SK-N-SH (cell line): Measurements from ENCODE around the gene CDC123. TPM values are rescaled to one million over a fixed set of nuclear protein-coding genes. Genes with fewer than 3 reads are reported as not detected.

Experiments used
- CTCF ChIA-PET: fragments of 300-600, 350-600 bp; formaldehyde crosslinking; extraction: SDS; loops from one replicate; lab custom pipeline; 2021; lab: Yijun Ruan, JAX
- POLR2A ChIA-PET: fragments of 350-600 bp; sonication (Branson Sonifier 250); formaldehyde crosslinking; extraction: SDS; loops from one replicate; lab custom pipeline; 2020; ENCODE audit warnings: antibody characterized with exemption, inconsistent platforms; lab: Yijun Ruan, JAX
- DNase-seq: peaks from one replicate; pipeline ENCODE4 v3.0.0; 2012
- H2AFZ ChIP-seq: fragments of 200-600 bp; sonication (generic); 2 replicates; pipeline ENCODE4 v1.8.1; 2016; ENCODE audit warnings: antibody characterized with exemption, mild to moderate bottlenecking, low read depth
- H3F3A ChIP-seq: fragments of 200-600 bp; sonication (generic); replicated peaks from 2 replicates; pipeline ENCODE3; 2016; ENCODE audit warnings: antibody characterized with exemption, mild to moderate bottlenecking; ENCODE audit not compliant: insufficient read depth
- H3K27ac ChIP-seq, 2 experiments: fragments of 200-500 bp in 1 of 2; fragments of 200-600 bp in 1 of 2; sonication (Bioruptor generic) in 1 of 2; sonication (generic), shearing (Covaris generic) in 1 of 2; 2 replicates each; pipeline versions ENCODE4 v1.5.1 to v1.6.1; 2014 to 2016; ENCODE audit warnings: low read depth in 2 of 2, inconsistent platforms in 1 of 2, low read length in 1 of 2, mild to moderate bottlenecking in 1 of 2, mixed read lengths in 1 of 2
- H3K27me3 ChIP-seq: fragments of 200-600 bp; sonication (generic), shearing (Covaris generic); 2 replicates; pipeline ENCODE4 v1.6.1; 2016; ENCODE audit warnings: mixed run types; ENCODE audit not compliant: insufficient read depth
- H3K36me3 ChIP-seq, 2 experiments: fragments of 200-500 bp in 1 of 2; fragments of 200-600 bp in 1 of 2; sonication (Bioruptor generic) in 1 of 2; sonication (generic) in 1 of 2; replicated peaks in 1 of 2; 2 replicates each; pipeline versions ENCODE3 to v1.5.1; 2014 to 2016; ENCODE audit warnings: low read length in 1 of 2, mild to moderate bottlenecking in 1 of 2; ENCODE audit not compliant: insufficient read depth in 2 of 2, control insufficient read depth in 1 of 2
- H3K4me1 ChIP-seq, 2 experiments: fragments of 200-500 bp in 1 of 2; fragments of 200-600 bp in 1 of 2; sonication (Bioruptor generic) in 1 of 2; sonication (generic), shearing (Covaris generic) in 1 of 2; 2 replicates each; pipeline versions ENCODE4 v1.5.1 to v1.6.1; 2014 to 2016; ENCODE audit warnings: low read depth in 1 of 2, low read length in 1 of 2, mixed run types in 1 of 2; ENCODE audit not compliant: insufficient read depth in 2 of 2, control insufficient read depth in 1 of 2
- H3K4me2 ChIP-seq: fragments of 200-600 bp; sonication (generic), shearing (Covaris generic); 2 replicates; pipeline ENCODE4 v1.6.1; 2017; ENCODE audit warnings: mixed run types
- H3K4me3 ChIP-seq, 2 experiments: fragments of 200-500 bp in 1 of 2; fragments of 200-600 bp in 1 of 2; sonication (Bioruptor generic) in 1 of 2; sonication (generic), shearing (Covaris generic) in 1 of 2; 2 replicates each; pipeline versions ENCODE4 v1.5.1 to v1.8.1; 2014 to 2016; ENCODE audit warnings: low read depth in 2 of 2, inconsistent platforms in 1 of 2, low read length in 1 of 2, mild to moderate bottlenecking in 1 of 2, mixed read lengths in 1 of 2, moderate library complexity in 1 of 2
- H3K79me2 ChIP-seq: fragments of 200-600 bp; sonication (generic); 2 replicates; pipeline ENCODE4 v1.8.1; 2017; ENCODE audit warnings: mild to moderate bottlenecking; ENCODE audit not compliant: insufficient read depth
- H3K9ac ChIP-seq: fragments of 200-600 bp; sonication (generic); 2 replicates; pipeline ENCODE4 v1.6.1; 2017; ENCODE audit warnings: mixed run types
- H3K9me2 ChIP-seq: fragments of 200-600 bp; sonication (generic); 2 replicates; pipeline ENCODE4 v1.6.1; 2017; ENCODE audit warnings: mixed run types
- H3K9me3 ChIP-seq: fragments of 200-600 bp; sonication (generic); 2 replicates; pipeline ENCODE4 v1.6.1; 2017; ENCODE audit warnings: mixed run types, mild to moderate bottlenecking, moderate library complexity
- H4K20me1 ChIP-seq: fragments of 200-600 bp; sonication (generic); 2 replicates; pipeline ENCODE4 v1.6.1; 2017; ENCODE audit warnings: mild to moderate bottlenecking, mixed run types; ENCODE audit not compliant: insufficient read depth
- CTCF ChIP-seq: fragments of 200-600 bp; sonication (generic); IDR thresholded peaks from 2 replicates; pipeline ENCODE4 v1.6.1; 2017; ENCODE audit warnings: antibody characterized with exemption, mild to moderate bottlenecking, moderate library complexity
- ELF1 ChIP-seq: IDR thresholded peaks from 2 replicates; pipeline ENCODE4 v1.4.0; 2012
- EP300 ChIP-seq, 2 experiments: IDR thresholded peaks; 2 replicates each; pipeline versions ENCODE4 v1.4.0 to v1.6.1; 2012; ENCODE audit warnings: borderline replicate concordance in 1 of 2, low read depth in 1 of 2, low read length in 1 of 2
- FOSL2 ChIP-seq: IDR thresholded peaks from 2 replicates; pipeline ENCODE4 v1.4.0; 2012; ENCODE audit warnings: low read depth, mild to moderate bottlenecking, moderate library complexity, borderline replicate concordance
- GATA2 ChIP-seq: sonication (generic); formaldehyde crosslinking; IDR thresholded peaks from 2 replicates; pipeline ENCODE4 v1.5.0; 2020; ENCODE audit warnings: mild to moderate bottlenecking, missing genetic modification reagents
- JUND ChIP-seq: IDR thresholded peaks from 2 replicates; pipeline ENCODE4 v1.4.0; 2012
- MAX ChIP-seq: IDR thresholded peaks from 2 replicates; pipeline ENCODE4 v1.4.0; 2012; ENCODE audit warnings: low read depth
- POLR2AphosphoS5 ChIP-seq: IDR thresholded peaks from 2 replicates; pipeline ENCODE4 v1.6.1; 2012; ENCODE audit warnings: low read depth, low read length
- RXRA ChIP-seq: IDR thresholded peaks from 2 replicates; pipeline ENCODE4 v1.4.0; 2012; ENCODE audit warnings: low read depth, mild to moderate bottlenecking, borderline replicate concordance
- SMC3 ChIP-seq: IDR thresholded peaks from 2 replicates; pipeline ENCODE4 v1.6.1; 2012; ENCODE audit warnings: low read depth, low read length, improper control_type of control experiment
- TAF1 ChIP-seq: IDR thresholded peaks from 2 replicates; pipeline ENCODE4 v1.6.1; 2012; ENCODE audit warnings: low read depth, mild to moderate bottlenecking, low read length, moderate library complexity, borderline replicate concordance
- TEAD4 ChIP-seq: IDR thresholded peaks from 2 replicates; pipeline ENCODE4 v1.4.0; 2012; ENCODE audit warnings: mild to moderate bottlenecking, borderline replicate concordance; ENCODE audit not compliant: insufficient read depth
- USF1 ChIP-seq: IDR thresholded peaks from 2 replicates; pipeline ENCODE4 v1.4.0; 2012; ENCODE audit warnings: low read depth, borderline replicate concordance
- USF2 ChIP-seq: fragments of 150-350 bp; IDR thresholded peaks from 2 replicates; pipeline ENCODE4 v1.6.1; 2017; ENCODE audit warnings: antibody characterized with exemption, low read length, low read depth, borderline replicate concordance
- ZBTB33 ChIP-seq: IDR thresholded peaks from 2 replicates; pipeline ENCODE4 v1.4.0; 2012; ENCODE audit warnings: low read depth, borderline replicate concordance
- WGBS: methylation state at CpG from one replicate; pipeline ENCODE4 v1.1.6; 2017; ENCODE audit warnings: low lambda C conversion rate; 5-methylcytosine and 5-hydroxymethylcytosine counted together
- polyA plus RNA-seq, 3 experiments: library from polyadenylated mRNA; depleted of rRNA; stranded (reverse); fragments of >200 nt; gene quantifications; 2 replicates each; pipeline ENCODE4 v1.2.3, GENCODE V29; 2012

CDC123 gene
- polyA plus RNA-seq, 1 of the 3 experiments (the other 2 are of a cell fraction): 139 TPM

- POLR2A ChIA-PET: no interaction called here
- TF ChIP-seq POLR2AphosphoS5: no peak
- no peak for TF ChIP-seq USF1
- no peak for TF ChIP-seq JUND
- no peak for TF ChIP-seq ZBTB33
- no peak for TF ChIP-seq MAX
- TF ChIP-seq ELF1: no peak
- TF ChIP-seq RXRA: no peak
- TF ChIP-seq TAF1: no peak
- no peak for TF ChIP-seq USF2
- no peak for TF ChIP-seq EP300 (IDR thresholded peaks at IDR 0.05; ENCODE audit: borderline replicate concordance in 1 of 2, low read depth in 1 of 2, low read length in 1 of 2)
- TF ChIP-seq, all 33 proteins: peak for 0
- Histone ChIP-seq H3K36me3 (peaks cover 35 to 39% of the 10 kb centered on the region in 2 experiments), H3K9me2 (no peaks in the 10 kb centered on the region), H3K27ac (no peak overlapping the region), H3K79me2 (no peaks in the 10 kb centered on the region), H3K4me3 (no peak overlapping the region), H3K27me3 (no peaks in the 10 kb centered on the region), H3F3A (no peaks in the 10 kb centered on the region), H2AFZ (no peak overlapping the region), H3K9ac (no peak overlapping the region), H3K4me1 (no peaks in the 10 kb centered on the region), H3K4me2 (no peak overlapping the region), H3K9me3 (no peaks in the 10 kb centered on the region), H4K20me1 (no peaks in the 10 kb centered on the region)
- CTCF ChIA-PET: interaction anchor here (1.4 kb wide), 1 partner anchor 49 kb away, joined by 4 read pairs; no protein-coding TSS in a partner anchor
- no peak for DNase-seq
- 97% methylated on average over 4 of the region's 4 CpGs for WGBS
Measured at GRCh38 chr10:12179606-12180170, 16.3 kb upstream of the CDC123 start.

GRCh38 chr10:12180221-12180974, 15.6 kb upstream of the CDC123 start:
- POLR2A ChIA-PET: no interaction called here
- TF ChIP-seq FOSL2: no peak
- TF ChIP-seq GATA2 (CRISPR knock-in tag): no peak
- no peak for TF ChIP-seq ZBTB33
- TF ChIP-seq CTCF: no peak
- TF ChIP-seq EP300 (IDR thresholded peaks at IDR 0.05; ENCODE audit: borderline replicate concordance in 1 of 2, low read depth in 1 of 2, low read length in 1 of 2): no peak
- no peak for TF ChIP-seq TEAD4
- TF ChIP-seq USF2: no peak
- TF ChIP-seq POLR2AphosphoS5: no peak
- TF ChIP-seq SMC3: no peak

More at GRCh38 chr10:12180221-12180974, 15.6 kb upstream of the CDC123 start:
- Histone ChIP-seq H3K9ac (no peak overlapping the region), H3K4me2 (no peak overlapping the region), H3K27me3 (no peaks in the 10 kb centered on the region), H3K4me3 (no peak overlapping the region), H3K27ac (no peak overlapping the region), H4K20me1 (no peaks in the 10 kb centered on the region), H3K4me1 (no peaks in the 10 kb centered on the region), H3K9me2 (no peaks in the 10 kb centered on the region), H3K9me3 (no peaks in the 10 kb centered on the region), H2AFZ (no peak overlapping the region), H3K36me3 (peaks cover 39 to 46% of the 10 kb centered on the region in 2 experiments), H3K79me2 (peaks cover 4% of the 10 kb centered on the region; the same call in 1 of the 2 replicates), H3F3A (no peaks in the 10 kb centered on the region)
- no peak for DNase-seq
- 90% methylated on average over 9 of the region's 9 CpGs for WGBS
- CTCF ChIA-PET: interaction anchor here (0.5 kb wide), 1 partner anchor 9 kb away, joined by 4 read pairs; no protein-coding TSS in a partner anchor
